ENCODE results near the gene ERG28. TPM values are rescaled to one million over a fixed set of nuclear protein-coding genes. Genes with fewer than 3 reads are reported as not detected.

Gene ERG28
- total and polyA plus RNA-seq, 2 donors (not counting 3 experiments of a cell fraction or from before 2014, with no cell fraction given), result 31.9 to 46.0 TPM

DNA sequence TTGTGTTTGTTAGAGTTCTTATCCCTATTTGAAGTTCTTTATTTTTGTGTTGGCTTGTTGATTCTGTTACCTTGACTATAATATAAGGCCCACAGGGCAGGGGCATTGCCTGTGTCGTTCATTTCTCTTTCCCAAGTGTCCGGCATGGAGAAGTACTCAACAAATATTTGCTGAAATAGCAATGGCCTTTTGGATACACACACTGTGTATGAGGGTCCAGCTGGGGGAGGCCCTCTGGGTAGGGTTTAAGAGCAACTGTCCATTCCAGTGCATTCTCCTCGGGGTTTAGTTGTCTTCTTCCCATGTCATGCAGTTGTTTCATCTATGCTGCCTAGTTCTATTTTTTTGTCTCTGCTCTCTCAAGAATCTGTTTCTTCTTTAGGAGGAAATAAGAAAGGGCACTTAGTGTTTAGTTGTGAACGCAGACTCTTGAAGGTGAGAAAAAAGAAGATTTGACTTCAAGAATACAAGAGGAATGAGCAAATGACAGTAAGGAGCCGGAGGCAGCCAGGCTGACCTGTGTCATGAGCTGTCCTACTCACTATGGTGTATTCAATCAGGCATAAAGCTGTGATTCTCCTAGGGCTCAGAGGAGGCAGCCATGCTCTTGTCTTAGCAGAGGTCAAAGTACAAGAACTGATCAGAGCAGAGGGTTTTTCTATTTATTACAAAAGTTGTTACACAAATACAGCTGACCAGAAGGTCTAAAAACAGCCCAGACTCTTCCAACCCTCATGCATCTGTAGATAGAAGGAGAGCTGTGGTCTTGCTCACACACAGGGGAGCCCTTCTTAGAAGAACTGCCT, 10.2 kb downstream of the ERG28 start:
- Histone ChIP-seq H2AFZ (ENCODE audit: low read depth, low read length) (no peak overlapping the region), H3K9me1 (replicated peaks; ENCODE audit: control insufficient read depth, extremely low read depth, insufficient read depth, low read length) (no peaks in the 10 kb centered on the region), H3K79me2 (ENCODE audit: control insufficient read depth, insufficient read depth, low read length) (no peaks in the 10 kb centered on the region), H3K36me3 (ENCODE audit: control insufficient read depth in 2 of 2, extremely low read depth in 1 of 2, insufficient read depth in 2 of 2, low read length in 2 of 2) (peaks cover 12 to 18% of the 10 kb centered on the region in 2 experiments), H3K4me2 (ENCODE audit: insufficient read depth, low read length) (no peak overlapping the region), H3K9ac (replicated peaks; ENCODE audit: extremely low read depth, insufficient read depth, low read length) (no peak overlapping the region), H3K4me1 (ENCODE audit: control insufficient read depth, extremely low read depth, insufficient read depth, low read length) (peaks cover 16% of the 10 kb centered on the region), H4K20me1 (replicated peaks; ENCODE audit: control insufficient read depth, extremely low read depth, insufficient read depth, low read length) (no peaks in the 10 kb centered on the region), H3K9me3 (replicated peaks; ENCODE audit: control insufficient read depth, insufficient read depth, low read length) (no peaks in the 10 kb centered on the region), H3K4me3 (replicated peaks in 1 of 3; ENCODE audit: insufficient read depth in 1 of 3, low read depth in 1 of 3, low read length in 3 of 3) (no peak overlapping the region), H3K27ac (ENCODE audit: insufficient read depth, low read depth, low read length) (no peak overlapping the region), H3K27me3 (ENCODE audit: control insufficient read depth in 2 of 2, insufficient read depth in 2 of 2, low read length in 2 of 2) (no peaks in the 10 kb centered on the region)
- ChIA-PET POLR2A (no interaction called here), CTCF (interaction anchor here (14.6 kb wide), 1 partner anchor 75 kb away, joined by 309 read pairs; the partner anchor contains the start of gene FLVCR2)
- FAIRE-seq, result no peak
- intact Hi-C loops (cut with micrococcal nuclease) (no loop called here), dilution Hi-C loops (cut with MboI; ENCODE audit: extremely low pct_ligation_motif_present, low sequenced_read_pairs) (no loop called here)
- BruUV-seq (replicated peaks), result no TSS peak
- no peak for TF ChIP-seq JUN (IDR thresholded peaks at IDR 0.05; ENCODE audit: borderline replicate concordance, insufficient read depth, insufficient read length, low read depth)
- no peak for TF ChIP-seq EZH2 (IDR thresholded peaks at IDR 0.05; ENCODE audit: borderline replicate concordance, low read depth, low read length, severe bottlenecking)
- TF ChIP-seq, protein P1, sequence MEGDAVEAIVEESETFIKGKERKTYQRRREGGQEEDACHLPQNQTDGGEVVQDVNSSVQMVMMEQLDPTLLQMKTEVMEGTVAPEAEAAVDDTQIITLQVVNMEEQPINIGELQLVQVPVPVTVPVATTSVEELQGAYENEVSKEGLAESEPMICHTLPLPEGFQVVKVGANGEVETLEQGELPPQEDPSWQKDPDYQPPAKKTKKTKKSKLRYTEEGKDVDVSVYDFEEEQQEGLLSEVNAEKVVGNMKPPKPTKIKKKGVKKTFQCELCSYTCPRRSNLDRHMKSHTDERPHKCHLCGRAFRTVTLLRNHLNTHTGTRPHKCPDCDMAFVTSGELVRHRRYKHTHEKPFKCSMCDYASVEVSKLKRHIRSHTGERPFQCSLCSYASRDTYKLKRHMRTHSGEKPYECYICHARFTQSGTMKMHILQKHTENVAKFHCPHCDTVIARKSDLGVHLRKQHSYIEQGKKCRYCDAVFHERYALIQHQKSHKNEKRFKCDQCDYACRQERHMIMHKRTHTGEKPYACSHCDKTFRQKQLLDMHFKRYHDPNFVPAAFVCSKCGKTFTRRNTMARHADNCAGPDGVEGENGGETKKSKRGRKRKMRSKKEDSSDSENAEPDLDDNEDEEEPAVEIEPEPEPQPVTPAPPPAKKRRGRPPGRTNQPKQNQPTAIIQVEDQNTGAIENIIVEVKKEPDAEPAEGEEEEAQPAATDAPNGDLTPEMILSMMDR (IDR thresholded peaks at IDR 0.05; ENCODE audit: extremely low read depth in 1 of 2, insufficient read depth in 1 of 2, low read depth in 1 of 2, low read length in 2 of 2), result no peak
- no peak for TF ChIP-seq GATA2 (IDR thresholded peaks at IDR 0.05; ENCODE audit: insufficient read depth, insufficient read length, low read depth, low read length)
- DNase-seq (ENCODE audit: low read depth, low spot score), result no peak
